ENCODE data around the gene KLLN.
"Not testable (repeated sequence)": the region's sequence is repeated elsewhere in the genome, so short reads cannot be mapped to it uniquely, and the experiment has no call there.

The KLLN gene

DNA sequence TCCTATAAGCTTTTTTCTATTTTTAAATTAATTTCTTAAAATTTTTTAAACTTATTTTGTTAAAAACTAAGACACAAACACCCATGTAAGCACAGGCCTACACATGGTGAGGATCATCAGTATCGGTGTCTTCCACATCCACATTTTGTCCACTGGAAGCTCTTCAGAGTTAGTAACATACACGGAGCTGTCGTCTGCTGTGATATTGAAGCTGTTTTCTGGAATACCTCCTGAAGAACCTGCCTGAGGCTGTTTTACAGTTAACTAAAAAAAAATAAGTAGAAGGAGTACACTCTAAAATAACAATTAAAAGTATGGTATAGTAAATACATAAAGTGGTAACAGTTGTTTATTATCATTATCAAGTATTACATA, 17.7 kb downstream of the KLLN start:
- Histone ChIP-seq H3K4me3 (no peak overlapping the region), H3K27ac (peak overlapping the region in 1 of 21 experiments; percentile 38)

- no peak overlapping the region for H3K4me3 ChIP-seq
- H3K27ac ChIP-seq = no peak overlapping the region
Measured at GRCh38 chr10:87844837-87845623, 18.3 kb downstream of the KLLN start.

GRCh38 chr10:87843714-87844113, 19.6 kb downstream of the KLLN start:
- Histone ChIP-seq H3K27ac (peak overlapping the region in 3 of 21 experiments; percentile 36 to 51 (median 48)), H3K4me3 (no peak overlapping the region)

DNA sequence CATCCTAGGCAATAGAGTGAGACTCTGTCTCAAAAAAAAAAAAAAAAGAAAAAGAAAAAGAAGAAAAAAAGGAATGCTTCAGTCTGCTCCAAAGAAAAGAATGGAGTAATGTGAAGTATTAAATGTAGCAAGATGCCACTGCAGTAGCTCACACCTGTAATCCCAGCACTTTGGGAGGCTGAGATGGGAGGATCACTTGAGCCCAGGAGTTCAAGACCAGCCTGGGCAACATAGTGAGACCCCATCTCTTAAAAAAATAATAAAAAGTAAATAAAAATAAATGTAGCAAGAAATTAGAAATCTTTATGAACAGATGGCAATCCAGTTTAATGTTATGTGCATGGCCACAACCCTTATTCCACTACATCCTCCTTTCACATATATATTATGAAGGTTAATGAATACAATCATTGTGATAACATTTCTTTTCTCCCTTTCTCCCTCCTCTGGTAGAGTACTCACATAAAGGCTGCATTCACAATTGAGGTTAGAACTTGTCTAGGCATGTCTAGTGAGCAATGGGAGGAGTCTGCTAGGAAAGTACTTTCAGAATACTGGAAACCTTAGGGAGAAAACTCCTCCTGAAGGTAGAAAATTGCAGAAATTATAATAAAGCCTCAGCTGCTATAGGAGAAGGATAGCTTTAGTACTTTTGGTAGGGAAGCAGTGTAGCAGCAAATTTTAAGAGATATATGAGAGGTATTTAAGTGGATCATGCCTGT, 20.4 kb downstream of the KLLN start:
- no peak overlapping the region for H3K4me3 ChIP-seq
- peak overlapping the region in 5 of 21 experiments; percentile 5 to 62 (median 48) for H3K27ac ChIP-seq

DNA sequence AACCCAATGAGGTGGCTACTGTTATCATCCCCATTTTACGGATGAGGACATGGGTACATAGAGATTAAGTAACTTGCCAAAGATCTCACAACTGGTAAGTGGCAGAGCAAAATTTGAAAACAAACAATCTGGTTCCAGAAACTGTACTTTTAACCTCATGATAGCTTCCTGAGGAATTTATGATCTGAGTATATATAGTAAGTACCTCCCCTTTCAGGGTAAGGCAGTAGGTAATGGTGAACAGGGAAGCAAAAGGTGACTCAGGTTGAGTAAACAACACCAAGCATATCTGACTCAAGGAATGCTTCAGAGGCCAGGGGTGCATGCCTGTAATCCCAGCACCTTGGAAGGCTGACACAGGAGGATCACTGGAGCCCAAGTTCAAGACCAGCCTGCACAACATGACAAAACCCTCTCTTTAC, 21.1 kb downstream of the KLLN start:
- Histone ChIP-seq H3K4me3 (no peak overlapping the region), H3K27ac (peak overlapping the region in 1 of 21 experiments; percentile 51)

DNA sequence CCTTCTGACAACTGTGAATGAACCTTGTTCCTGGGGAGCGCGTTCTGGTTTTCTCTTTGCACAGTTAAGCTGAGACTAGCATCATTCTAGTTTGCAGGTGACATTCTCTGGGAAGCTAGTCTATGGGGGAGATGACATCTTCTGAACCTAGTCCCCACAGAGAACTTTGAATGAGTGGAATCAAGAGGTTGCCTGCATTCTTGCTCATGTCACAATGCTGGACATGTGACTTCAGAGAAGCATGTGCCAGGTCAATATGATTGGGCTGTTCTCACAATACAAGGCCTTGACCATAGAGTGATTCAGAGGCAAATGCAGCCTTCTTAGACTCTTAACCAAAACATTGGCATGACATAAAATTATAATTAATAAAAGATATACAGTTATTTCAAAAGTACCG, 22.1 kb downstream of the KLLN start:
- H3K27ac ChIP-seq = no peak overlapping the region
- H3K4me3 ChIP-seq = no peak overlapping the region

GRCh38 chr10:87838650-87839049, 24.7 kb downstream of the KLLN start:
- H3K4me3 ChIP-seq = no peak overlapping the region
- H3K27ac ChIP-seq = no peak overlapping the region

- no peak overlapping the region for H3K4me3 ChIP-seq
Measured at GRCh38 chr10:87837445-87837844, 25.9 kb downstream of the KLLN start.

DNA sequence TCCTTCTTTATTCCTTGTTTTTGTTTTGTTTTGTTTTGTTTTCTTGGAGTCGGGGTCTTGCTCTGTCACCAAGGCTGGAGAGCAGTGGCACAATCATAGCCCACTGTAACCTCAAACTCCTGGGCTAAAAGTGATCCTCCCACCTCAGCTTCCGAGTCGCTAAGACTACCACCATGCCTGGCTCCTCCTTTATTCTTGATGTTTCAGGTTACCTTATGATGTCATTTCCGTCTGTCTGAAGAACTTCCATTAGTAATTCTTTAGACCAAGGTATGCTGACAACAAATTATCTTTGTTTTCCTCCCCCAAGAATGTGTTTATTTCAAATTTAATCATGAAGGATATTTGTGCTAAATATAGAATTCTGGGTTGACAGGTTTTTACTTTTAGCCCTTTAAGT, 27.2 kb downstream of the KLLN start:
- Histone ChIP-seq H3K27ac (no peak overlapping the region), H3K4me3 (no peak overlapping the region)

More at GRCh38 chr10:87837445-87837844, 25.9 kb downstream of the KLLN start:
- H3K27ac ChIP-seq = no peak overlapping the region

DNA sequence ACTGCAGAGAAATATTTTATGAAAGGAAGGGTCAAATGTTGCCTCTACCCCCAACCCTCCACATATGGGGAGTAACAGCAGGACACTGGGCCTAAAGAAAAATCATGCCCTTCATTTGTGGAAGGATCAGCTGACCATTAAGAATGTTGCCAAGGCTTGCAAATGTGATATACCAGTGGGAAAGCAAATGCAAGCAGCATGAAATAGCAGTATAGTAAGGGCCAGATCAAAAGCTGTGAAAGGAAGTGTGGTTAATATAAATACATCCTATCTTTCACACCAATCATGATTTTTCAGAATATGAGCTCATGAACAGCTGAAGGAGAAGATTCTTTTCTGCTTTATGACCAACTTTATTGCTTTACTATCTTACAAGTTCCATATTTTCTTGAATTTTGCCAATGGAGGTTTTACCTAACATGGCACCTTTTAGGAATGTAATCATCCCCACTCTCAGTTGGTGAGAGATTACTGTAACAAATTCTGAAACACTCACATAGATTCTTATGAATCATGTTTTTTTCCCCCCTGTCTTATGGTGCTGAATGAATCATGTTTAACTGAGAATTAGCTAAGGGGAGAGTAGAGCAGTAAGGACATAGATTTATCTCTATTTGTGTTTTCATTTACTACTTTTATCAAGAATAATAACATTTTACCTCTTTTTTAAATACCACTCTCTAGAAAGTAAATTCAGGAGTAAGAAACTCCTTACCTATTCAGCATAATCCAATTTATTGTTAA, 33.2 kb downstream of the KLLN start:
- no peak overlapping the region for H3K4me3 ChIP-seq
- no peak overlapping the region for H3K27ac ChIP-seq

GRCh38 chr10:87829051-87829450, 34.3 kb downstream of the KLLN start:
- not testable (repeated sequence) for H3K4me3 ChIP-seq, H3K27ac ChIP-seq

DNA sequence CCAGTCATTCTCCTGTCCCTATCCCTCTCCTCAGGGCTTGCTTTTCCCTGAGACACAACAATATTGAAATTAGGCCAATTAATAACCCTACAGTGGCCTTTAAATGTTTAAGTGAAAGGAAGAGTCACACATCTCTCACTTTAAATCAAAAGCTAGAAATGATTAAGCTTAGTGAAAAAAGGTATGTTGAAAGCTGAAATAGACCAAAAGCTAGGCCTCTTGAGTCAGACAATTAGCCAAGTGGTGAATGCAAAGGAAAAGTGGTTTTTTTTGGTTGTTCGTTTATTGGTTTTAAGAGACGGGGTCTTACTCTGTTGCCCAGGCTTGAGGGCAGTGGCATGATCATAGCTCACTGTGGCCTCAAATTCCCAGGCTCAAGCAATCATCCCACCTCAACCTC, 35.7 kb downstream of the KLLN start:
- no peak overlapping the region for H3K27ac ChIP-seq
- H3K4me3 ChIP-seq = no peak overlapping the region

- Histone ChIP-seq H3K4me3 (no peak overlapping the region), H3K27ac (peak overlapping the region in 1 of 21 experiments; percentile 27)
Measured at GRCh38 chr10:87826653-87827052, 36.7 kb downstream of the KLLN start.

DNA sequence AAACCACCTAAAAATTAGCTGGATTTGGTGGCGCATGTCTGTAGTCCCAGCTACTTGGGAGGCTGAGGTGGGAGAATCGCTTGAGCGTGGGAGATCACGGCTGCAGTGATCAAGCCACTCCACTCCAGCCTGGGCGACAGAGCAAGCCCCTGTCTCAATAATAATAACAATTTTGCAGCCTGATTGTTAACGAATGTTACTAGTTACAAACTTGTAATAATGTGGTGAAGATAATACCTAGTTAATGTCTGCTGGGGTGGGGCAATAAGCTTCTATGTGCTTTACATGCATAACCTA, 44.1 kb downstream of the KLLN start:
- no peak overlapping the region for H3K4me3 ChIP-seq

DNA sequence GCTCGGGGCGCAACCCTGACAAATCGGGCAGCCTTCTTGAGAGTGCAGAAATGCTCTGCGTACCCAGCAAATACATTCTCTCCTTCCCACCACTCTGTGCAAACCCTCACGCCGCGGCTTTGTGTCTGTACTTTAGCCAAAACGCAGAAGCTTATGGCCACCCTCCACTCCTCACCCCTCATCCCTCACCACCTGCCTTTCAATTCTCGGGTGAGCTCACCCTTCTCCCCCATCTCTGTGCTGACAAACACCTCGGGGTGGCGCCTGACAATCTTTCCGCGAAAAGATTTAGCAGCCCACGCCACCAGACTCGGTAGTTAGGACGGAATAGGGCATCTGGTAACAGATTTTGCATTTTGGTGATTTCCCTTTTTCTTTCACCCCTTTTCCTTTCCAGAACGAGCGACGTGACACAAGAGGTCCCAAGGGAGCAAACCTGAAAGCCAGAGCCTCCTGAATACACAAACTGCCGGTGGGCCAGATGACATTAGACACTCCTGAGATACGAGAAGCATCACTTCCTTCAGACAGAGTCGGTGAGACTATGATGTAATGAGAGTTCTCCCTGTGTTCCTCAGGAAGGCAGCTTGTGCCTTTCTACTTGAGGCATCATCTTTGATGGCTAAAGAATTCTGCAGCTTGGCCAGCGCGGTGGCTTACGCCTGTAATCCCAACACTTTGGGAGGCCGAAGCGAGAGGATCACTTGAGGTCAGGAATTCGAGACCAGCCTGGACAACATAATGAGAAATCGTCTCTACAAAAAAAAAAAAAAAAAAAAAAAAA, 44.6 kb downstream of the KLLN start:
- peak overlapping the region; percentile 46 to 96 (median 90) for H3K27ac ChIP-seq
- H3K4me3 ChIP-seq = peak overlapping the region; percentile 58 to 88 (median 77)

More for the DNA sequence above, 44.1 kb downstream of the KLLN start:
- no peak overlapping the region for H3K27ac ChIP-seq

- H3K27ac ChIP-seq = peak within 1 kb of the TSS; percentile 73 to 96 (median 90)
- H3K4me3 ChIP-seq = peak within 1 kb of the TSS; percentile 58 to 88 (median 77)
Measured at GRCh38 chr10:87817609-87818504, 45.5 kb downstream of the KLLN start, which contains the start of gene ATAD1. TSS of gene ATAD1 (minus strand) at chr10:87818226. CDS start at chr10:87814599, 3,627 bp downstream.

DNA sequence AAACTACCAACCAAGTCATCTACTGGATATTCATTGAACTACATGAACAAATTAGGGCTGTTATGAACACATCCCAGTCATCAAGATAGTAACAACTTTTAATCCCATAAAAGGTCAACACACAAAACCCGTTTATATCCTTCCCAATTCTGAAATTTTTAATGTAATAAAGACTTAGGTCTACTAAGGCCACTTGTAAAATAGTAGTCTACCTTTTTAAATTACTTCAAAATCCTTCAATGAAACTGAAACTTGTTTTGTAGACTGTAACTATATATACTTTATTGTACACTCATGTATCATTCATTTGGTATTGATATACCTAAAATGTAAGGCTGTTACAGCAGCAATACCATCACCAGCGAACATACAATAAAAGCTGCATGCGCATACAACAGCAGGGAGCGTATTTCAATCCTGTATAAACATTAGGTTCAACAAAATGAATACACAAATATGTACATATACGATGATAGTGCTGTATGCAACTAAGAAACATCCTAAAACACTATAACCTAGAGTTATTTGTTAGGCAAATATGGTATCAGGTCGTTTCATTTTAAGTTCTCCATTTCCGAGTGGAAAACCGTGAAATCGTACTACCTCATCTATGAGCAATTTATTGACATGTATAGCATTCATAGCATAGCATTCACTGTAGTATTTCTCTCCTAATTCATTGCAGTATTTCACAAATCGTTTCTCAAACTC, 46.3 kb downstream of the KLLN start:
- Histone ChIP-seq H3K27ac (peak overlapping the region in 20 of 21 experiments; percentile 73 to 96 (median 90)), H3K4me3 (peak overlapping the region; percentile 58 to 88 (median 77))

All from skin epidermis (tissue), 12 donors.